Measurements from ENCODE around the gene TRIM3.

TRIM3 gene

DNA sequence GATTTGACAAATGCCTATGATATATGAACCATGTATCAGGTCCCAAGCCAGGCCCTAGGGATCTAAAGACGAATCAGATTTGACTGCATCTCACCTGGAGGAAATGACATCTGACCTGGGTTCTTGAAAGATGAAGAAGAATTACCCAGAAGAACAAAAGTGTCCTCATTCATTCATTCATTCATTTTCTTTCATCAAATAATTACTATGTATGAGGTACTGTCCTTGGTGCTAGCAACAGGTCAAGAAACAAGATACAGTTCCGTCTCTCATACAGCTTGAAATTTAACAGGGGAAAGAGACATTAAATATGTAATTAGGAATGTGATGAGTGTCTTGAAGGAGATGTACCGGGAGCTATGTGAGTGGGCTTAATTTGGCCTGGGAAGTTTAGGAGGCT, 53.1 kb downstream of the TRIM3 start (continued):
- TF ChIP-seq, protein P1, sequence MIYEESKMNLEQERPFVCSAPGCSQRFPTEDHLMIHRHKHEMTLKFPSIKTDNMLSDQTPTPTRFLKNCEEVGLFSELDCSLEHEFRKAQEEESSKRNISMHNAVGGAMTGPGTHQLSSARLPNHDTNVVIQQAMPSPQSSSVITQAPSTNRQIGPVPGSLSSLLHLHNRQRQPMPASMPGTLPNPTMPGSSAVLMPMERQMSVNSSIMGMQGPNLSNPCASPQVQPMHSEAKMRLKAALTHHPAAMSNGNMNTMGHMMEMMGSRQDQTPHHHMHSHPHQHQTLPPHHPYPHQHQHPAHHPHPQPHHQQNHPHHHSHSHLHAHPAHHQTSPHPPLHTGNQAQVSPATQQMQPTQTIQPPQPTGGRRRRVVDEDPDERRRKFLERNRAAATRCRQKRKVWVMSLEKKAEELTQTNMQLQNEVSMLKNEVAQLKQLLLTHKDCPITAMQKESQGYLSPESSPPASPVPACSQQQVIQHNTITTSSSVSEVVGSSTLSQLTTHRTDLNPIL (CRISPR knock-in tag; IDR thresholded peaks at IDR 0.05; ENCODE audit: low read depth): no peak

GRCh38 chr11:6419009-6419631, 54.6 kb downstream of the TRIM3 start, which contains the start of gene APBB1:
Gene APBB1 (minus strand): TSS chr11:6419094. CDS start chr11:6411347, 7,747 bp downstream.
- peak; percentile 85 for ATAC-seq
- TF ChIP-seq ZFP3 (CRISPR knock-in tag; IDR thresholded peaks at IDR 0.05): peak; percentile 73
- peak; percentile 54; the same call in 1 of the 2 replicates for TF ChIP-seq SNAI2 (CRISPR knock-in tag; IDR thresholded peaks at IDR 0.05)
- no peak for TF ChIP-seq ZFP30 (CRISPR knock-in tag; IDR thresholded peaks at IDR 0.05)
- TF ChIP-seq BACH2 (CRISPR knock-in tag; IDR thresholded peaks at IDR 0.05; ENCODE audit: borderline replicate concordance): no peak
- TF ChIP-seq TSHZ2 (CRISPR knock-in tag; IDR thresholded peaks at IDR 0.05): peak; percentile 92
- no peak for TF ChIP-seq POU6F1 (CRISPR knock-in tag; IDR thresholded peaks at IDR 0.05; ENCODE audit: borderline replicate concordance, low read depth)
- TF ChIP-seq, protein P2, sequence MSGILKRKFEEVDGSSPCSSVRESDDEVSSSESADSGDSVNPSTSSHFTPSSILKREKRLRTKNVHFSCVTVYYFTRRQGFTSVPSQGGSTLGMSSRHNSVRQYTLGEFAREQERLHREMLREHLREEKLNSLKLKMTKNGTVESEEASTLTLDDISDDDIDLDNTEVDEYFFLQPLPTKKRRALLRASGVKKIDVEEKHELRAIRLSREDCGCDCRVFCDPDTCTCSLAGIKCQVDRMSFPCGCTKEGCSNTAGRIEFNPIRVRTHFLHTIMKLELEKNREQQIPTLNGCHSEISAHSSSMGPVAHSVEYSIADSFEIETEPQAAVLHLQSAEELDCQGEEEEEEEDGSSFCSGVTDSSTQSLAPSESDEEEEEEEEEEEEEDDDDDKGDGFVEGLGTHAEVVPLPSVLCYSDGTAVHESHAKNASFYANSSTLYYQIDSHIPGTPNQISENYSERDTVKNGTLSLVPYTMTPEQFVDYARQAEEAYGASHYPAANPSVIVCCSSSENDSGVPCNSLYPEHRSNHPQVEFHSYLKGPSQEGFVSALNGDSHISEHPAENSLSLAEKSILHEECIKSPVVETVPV (CRISPR knock-in tag; IDR thresholded peaks at IDR 0.05): no peak
- TF ChIP-seq ZNF8 (CRISPR knock-in tag; IDR thresholded peaks at IDR 0.05): peak; percentile 29; the same call in 1 of the 2 replicates
- TF ChIP-seq PPARA (CRISPR knock-in tag; IDR thresholded peaks at IDR 0.05; ENCODE audit: borderline replicate concordance): 0 out of 2 replicates have a peak, but pooled peaks have one; percentile 5
- TF ChIP-seq ZNF70 (CRISPR knock-in tag; IDR thresholded peaks at IDR 0.05): 0 out of 2 replicates have a peak, but pooled peaks have one; percentile 34
- TF ChIP-seq OSR1 (CRISPR knock-in tag; IDR thresholded peaks at IDR 0.05): no peak
- TF ChIP-seq ZC3H10 (CRISPR knock-in tag; IDR thresholded peaks at IDR 0.05): 0 out of 2 replicates have a peak, but pooled peaks have one; percentile 12
- TF ChIP-seq CSDC2 (CRISPR knock-in tag; IDR thresholded peaks at IDR 0.05): peak; percentile 93

- TF ChIP-seq TCF4 (CRISPR knock-in tag; IDR thresholded peaks at IDR 0.05; ENCODE audit: borderline replicate concordance) (no peak), ISL1 (CRISPR knock-in tag; IDR thresholded peaks at IDR 0.05) (no peak), ZNF70 (CRISPR knock-in tag; IDR thresholded peaks at IDR 0.05) (no peak), GLIS3 (CRISPR knock-in tag; IDR thresholded peaks at IDR 0.05) (no peak)
- TF ChIP-seq, protein P2 (CRISPR knock-in tag; IDR thresholded peaks at IDR 0.05): no peak
- peak; percentile 56 for ATAC-seq
Observed at GRCh38 chr11:6418557-6419008, 55.2 kb downstream of the TRIM3 start.

DNA sequence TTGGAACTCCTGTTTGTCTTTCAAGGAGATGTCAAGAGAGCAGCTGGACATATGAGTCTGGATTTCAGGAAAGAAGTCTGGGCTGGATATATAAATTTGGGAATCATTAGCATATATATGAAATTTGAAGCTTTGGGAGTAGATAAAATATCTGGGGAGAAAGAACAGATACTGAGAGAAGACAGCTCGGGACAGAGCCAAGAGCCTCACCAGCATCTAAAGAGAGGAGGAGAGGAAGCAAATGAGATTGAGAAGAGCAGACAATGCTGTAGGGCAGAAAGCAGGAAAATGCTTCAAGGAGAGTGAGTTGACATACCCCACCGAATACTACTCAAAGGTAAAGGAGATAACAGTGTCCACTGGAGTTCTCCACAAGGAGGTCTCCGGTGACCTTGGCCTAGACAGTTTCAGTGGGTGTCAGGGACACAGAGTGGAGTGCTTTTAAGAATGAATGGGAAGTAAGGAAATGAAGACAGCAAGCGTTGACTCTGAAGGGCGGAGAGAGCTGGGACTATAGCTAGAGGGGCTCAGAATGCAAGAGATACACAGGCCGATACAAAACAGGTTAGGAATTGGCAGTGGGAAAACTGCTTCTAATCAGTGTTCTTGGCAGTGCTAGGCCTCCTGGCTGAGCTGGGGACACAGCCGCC, 55.7 kb downstream of the TRIM3 start:
- peak; percentile 64 for ATAC-seq
- no peak for TF ChIP-seq TCF4 (CRISPR knock-in tag; IDR thresholded peaks at IDR 0.05; ENCODE audit: borderline replicate concordance)
- TF ChIP-seq POU6F1 (CRISPR knock-in tag; IDR thresholded peaks at IDR 0.05; ENCODE audit: borderline replicate concordance, low read depth): no peak
- TF ChIP-seq TOX (CRISPR knock-in tag; IDR thresholded peaks at IDR 0.05; ENCODE audit: borderline replicate concordance): no peak
- TF ChIP-seq RARB (CRISPR knock-in tag; IDR thresholded peaks at IDR 0.05): no peak
- TF ChIP-seq, protein P2 (CRISPR knock-in tag; IDR thresholded peaks at IDR 0.05): no peak
- TF ChIP-seq TSHZ2 (CRISPR knock-in tag; IDR thresholded peaks at IDR 0.05): no peak

Data from SK-N-SH treated with all-trans-retinoic acid at 6 μM for 48 hours (cell line).